IgD-negative memory B cell (primary cell): Measurements from ENCODE around the gene CACHD1. TPM values are rescaled to one million over a fixed set of nuclear protein-coding genes. Genes with fewer than 3 reads are reported as not detected.

ENCODE experiments used
- H3K27ac Mint-ChIP-seq, 3 donors: one replicate each; pipeline ENCODE4 v1.8.0; 2020 to 2022; ENCODE audit warnings: mild to moderate bottlenecking in 3 of 3, mixed read lengths in 3 of 3, moderate library complexity in 1 of 3
- H3K27me3 Mint-ChIP-seq: one replicate; pipeline ENCODE4 v1.8.0; 2021; ENCODE audit warnings: mixed read lengths
- H3K36me3 Mint-ChIP-seq: one replicate; pipeline ENCODE4 v1.8.0; 2020; ENCODE audit warnings: mild to moderate bottlenecking, mixed read lengths
- H3K4me1 Mint-ChIP-seq, 3 donors: one replicate each; pipeline ENCODE4 v1.8.0; 2020 to 2022; ENCODE audit warnings: mixed read lengths in 3 of 3, mild to moderate bottlenecking in 1 of 3
- H3K4me3 Mint-ChIP-seq, 4 donors: one replicate each; pipeline ENCODE4 v1.8.0; 2020 to 2022; ENCODE audit warnings: mild to moderate bottlenecking in 4 of 4, mixed read lengths in 4 of 4, moderate library complexity in 3 of 4
- H3K9me3 Mint-ChIP-seq, 3 donors: one replicate each; pipeline ENCODE4 v1.8.0; 2020 to 2021; ENCODE audit warnings: mixed read lengths in 3 of 3, mild to moderate bottlenecking in 1 of 3
- polyA plus RNA-seq: library from polyadenylated mRNA; unstranded; fragments of 300-500 nt; fragmentation: Illumina TruSeq; gene quantifications from one replicate; pipeline ENCODE4 v1.2.3, GENCODE V29; 2021

The CACHD1 gene
- polyA plus RNA-seq, 1 donor from 2014 or later = 0.08 TPM

DNA sequence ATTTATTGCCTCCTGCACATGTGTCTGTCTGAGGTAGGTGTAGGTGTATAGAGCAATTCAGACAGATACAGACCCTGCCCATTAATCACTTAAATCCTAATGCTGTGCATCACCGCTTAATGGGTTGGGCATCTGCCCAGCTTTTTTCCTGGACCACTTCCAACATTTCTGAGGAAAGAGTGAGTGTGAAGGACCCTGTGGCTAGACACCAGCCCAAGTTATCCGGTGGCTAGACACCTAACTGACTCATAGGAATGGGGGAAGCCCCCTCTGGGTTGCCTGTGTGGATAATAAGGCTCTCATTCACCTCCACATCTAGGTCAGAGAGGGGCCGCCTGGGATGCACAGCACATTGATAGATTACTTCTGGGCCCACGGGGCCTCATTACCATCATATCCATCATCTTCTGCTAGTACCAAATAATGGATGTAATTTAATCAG lies 153.8 kb downstream of the CACHD1 start:
- no peak overlapping the region for H3K27ac Mint-ChIP-seq

DNA sequence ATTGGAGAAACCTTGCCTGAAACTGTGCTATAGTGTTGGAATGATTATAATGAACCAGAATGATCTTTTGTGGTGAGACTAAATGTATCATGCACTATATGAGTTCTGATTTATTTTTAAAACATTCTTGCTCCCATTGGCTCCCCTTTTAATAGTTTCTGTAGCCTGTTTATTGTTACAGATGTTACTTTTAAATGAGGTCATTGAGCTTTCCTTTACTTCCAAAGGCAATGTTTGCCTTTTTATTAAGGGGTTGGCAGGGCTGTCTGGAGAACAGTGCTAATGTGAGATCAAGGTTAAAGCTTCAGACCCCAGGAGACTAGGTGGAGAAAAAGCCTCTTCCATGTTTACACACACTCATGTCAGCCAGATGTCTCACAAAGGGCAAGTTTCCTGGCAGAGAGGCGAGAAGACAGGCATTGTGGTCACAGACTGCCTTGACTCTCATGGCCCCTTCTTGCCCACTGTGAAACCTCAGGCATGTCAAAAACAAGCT lies 154.3 kb downstream of the CACHD1 start:
- Mint-ChIP-seq H3K9me3 (no peaks in the 10 kb centered on the region), H3K4me3 (no peak overlapping the region), H3K27me3 (no peaks in the 10 kb centered on the region), H3K4me1 (no peaks in the 10 kb centered on the region), H3K27ac (no peak overlapping the region), H3K36me3 (no peaks in the 10 kb centered on the region)

More for the DNA sequence above, 153.8 kb downstream of the CACHD1 start:
- Mint-ChIP-seq H3K4me3 (no peak overlapping the region), H3K27me3 (no peaks in the 10 kb centered on the region), H3K4me1 (no peaks in the 10 kb centered on the region), H3K9me3 (no peaks in the 10 kb centered on the region), H3K36me3 (no peaks in the 10 kb centered on the region)

DNA sequence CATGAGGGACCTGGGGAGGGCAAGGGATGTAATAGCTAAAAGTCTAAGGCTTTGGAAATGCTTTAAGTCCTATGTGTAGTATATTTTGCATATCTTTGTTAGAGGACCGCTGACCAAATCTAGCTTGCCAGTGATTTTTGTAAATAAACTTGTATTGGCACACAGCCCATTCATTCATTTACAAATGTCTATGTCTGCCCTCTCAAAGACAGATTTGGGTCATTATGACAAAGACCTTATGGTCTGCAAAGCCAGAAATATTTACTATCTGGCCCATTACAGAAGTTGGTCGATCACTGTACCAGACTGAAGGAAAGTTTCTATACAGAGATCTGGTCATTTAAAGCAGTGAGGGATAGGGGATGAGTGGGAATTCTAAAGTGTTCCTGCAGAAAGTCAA lies 154.9 kb downstream of the CACHD1 start:
- Mint-ChIP-seq H3K4me1 (no peaks in the 10 kb centered on the region), H3K27ac (no peak overlapping the region), H3K9me3 (no peaks in the 10 kb centered on the region), H3K27me3 (no peaks in the 10 kb centered on the region), H3K36me3 (no peaks in the 10 kb centered on the region), H3K4me3 (no peak overlapping the region)

DNA sequence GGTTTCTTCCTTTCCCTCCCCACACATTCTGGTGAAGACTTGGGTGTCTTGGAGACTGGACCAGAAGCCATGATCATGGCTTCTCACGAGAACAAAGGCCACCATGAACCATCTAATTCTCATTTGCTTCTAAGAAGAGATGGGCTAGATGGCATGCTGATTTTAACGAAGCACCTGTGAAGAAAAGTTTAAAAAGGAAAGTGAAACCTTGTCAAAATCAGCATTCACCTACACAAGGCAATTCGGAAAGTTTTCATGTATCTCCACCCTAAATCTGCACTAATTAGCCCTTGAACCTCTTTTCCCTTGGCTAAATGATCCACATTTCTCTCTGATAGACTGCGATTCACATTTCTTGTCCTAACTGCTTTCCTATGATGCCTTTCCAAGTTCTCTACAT lies 160.7 kb downstream of the CACHD1 start:
- H3K4me3 Mint-ChIP-seq = no peak overlapping the region
- H3K27me3 Mint-ChIP-seq = peaks cover 6% of the 10 kb centered on the region
- H3K27ac Mint-ChIP-seq = no peak overlapping the region
- H3K9me3 Mint-ChIP-seq = no peaks in the 10 kb centered on the region
- peaks cover 4 to 8% (median 8%) of the 10 kb centered on the region in 3 donors for H3K4me1 Mint-ChIP-seq
- H3K36me3 Mint-ChIP-seq = no peaks in the 10 kb centered on the region

DNA sequence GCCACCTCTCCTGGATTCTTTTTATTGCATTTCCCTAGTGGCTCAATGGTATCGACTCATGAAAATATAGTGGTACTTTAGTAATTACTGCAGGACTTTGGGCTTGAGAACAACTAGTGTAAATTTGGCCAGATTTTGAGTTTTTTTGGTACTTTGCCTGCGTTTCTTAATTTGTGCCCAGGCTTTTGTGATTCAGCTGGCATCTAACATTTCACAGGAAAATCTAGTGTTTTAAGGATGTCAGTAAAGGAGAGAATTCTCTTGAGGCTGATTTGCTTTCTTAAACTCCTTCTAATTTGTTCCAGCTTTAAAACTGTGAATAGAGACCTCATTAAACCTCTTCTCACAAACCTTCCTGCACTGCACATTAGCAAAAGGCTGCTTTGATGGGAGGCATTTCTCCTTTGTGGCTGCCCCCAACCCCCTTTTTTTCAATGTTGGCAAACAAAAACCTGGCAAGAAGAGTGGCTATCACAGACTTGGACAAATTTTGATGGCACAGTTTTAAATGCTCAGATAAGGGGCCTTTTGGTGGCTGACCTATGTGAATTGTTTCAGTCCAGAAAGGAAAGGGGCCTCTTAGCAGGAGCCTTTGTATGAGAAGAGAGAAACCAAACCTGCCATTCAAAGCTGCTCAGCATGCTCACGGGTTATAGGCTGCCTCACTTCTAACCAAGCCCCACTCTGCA lies 161.6 kb downstream of the CACHD1 start:
- H3K27ac Mint-ChIP-seq = no peak overlapping the region
- H3K27me3 Mint-ChIP-seq = peaks cover 6% of the 10 kb centered on the region
- no peaks in the 10 kb centered on the region for H3K36me3 Mint-ChIP-seq
- peaks cover 4 to 8% (median 8%) of the 10 kb centered on the region in 3 donors for H3K4me1 Mint-ChIP-seq
- no peaks in the 10 kb centered on the region for H3K9me3 Mint-ChIP-seq
- no peak overlapping the region for H3K4me3 Mint-ChIP-seq

DNA sequence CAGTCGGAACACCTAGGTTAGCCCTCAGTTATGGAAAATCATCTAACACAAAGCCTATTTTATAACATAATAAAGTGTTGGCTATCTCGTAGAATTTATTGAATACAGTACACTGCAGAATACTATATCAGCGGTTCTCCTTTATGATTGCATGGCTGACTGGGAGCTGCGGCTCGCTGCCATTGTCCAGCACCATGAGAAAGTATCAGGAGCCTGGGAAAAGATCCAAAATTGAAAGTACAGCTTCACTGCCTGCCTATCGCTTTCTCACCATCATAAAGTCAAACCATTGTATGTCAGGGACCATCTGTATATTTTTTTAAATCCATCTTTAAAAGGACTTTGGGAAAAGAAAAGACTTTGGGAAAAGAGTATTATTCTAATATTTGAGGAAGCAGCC lies 163.0 kb downstream of the CACHD1 start:
- Mint-ChIP-seq H3K4me3 (no peak overlapping the region), H3K27ac (no peak overlapping the region), H3K4me1 (peaks cover 4 to 8% (median 8%) of the 10 kb centered on the region in 3 donors), H3K9me3 (no peaks in the 10 kb centered on the region), H3K36me3 (no peaks in the 10 kb centered on the region), H3K27me3 (peaks cover 6% of the 10 kb centered on the region)

DNA sequence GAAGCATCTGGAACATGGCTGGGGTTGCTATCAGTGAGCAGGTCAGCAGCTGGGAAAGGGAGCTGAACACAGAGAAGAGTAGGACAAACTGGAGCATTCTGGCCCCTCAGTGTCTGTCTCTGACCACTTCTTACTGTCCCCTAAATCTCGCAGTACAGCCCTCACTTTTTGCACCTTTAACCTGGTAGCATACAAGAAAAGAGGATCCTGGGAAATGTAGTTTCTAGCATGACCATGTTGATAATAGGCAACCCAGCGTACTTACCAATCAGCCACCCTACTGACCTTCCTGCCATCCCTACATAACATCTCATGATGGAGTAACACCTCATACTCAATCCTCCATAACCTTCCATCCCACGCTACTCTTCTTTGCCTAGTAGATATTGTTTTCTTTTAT lies 175.8 kb downstream of the CACHD1 start:
- Mint-ChIP-seq H3K27ac (no peak overlapping the region), H3K4me1 (peaks cover 0 to 3% (median 0%) of the 10 kb centered on the region in 3 donors), H3K27me3 (peaks cover 5% of the 10 kb centered on the region), H3K36me3 (no peaks in the 10 kb centered on the region), H3K9me3 (no peaks in the 10 kb centered on the region), H3K4me3 (no peak overlapping the region)

DNA sequence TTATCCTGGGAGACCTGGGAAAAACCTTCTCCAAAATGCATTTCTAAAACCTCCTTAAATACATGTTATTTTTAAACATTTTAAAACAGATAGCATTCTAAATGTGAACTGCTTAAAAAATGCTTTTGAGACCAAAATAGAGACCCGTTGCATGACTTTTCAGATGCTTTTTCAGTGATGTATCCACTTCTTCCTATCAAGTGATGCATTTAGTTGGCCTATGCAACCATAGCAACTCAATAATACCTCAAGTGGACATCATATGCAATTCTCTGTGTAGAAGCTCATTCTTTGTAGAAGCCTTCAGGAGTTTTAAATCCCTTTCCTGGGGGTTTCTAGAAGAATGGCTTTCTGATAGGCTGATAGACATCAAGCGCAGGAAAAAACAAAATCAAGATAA lies 180.5 kb downstream of the CACHD1 start:
- Mint-ChIP-seq H3K4me1 (peaks cover 0 to 3% (median 0%) of the 10 kb centered on the region in 3 donors), H3K4me3 (no peak overlapping the region), H3K9me3 (peaks cover 0 to 3% (median 0%) of the 10 kb centered on the region in 3 donors), H3K36me3 (no peaks in the 10 kb centered on the region), H3K27me3 (peaks cover 14% of the 10 kb centered on the region), H3K27ac (no peak overlapping the region)

DNA sequence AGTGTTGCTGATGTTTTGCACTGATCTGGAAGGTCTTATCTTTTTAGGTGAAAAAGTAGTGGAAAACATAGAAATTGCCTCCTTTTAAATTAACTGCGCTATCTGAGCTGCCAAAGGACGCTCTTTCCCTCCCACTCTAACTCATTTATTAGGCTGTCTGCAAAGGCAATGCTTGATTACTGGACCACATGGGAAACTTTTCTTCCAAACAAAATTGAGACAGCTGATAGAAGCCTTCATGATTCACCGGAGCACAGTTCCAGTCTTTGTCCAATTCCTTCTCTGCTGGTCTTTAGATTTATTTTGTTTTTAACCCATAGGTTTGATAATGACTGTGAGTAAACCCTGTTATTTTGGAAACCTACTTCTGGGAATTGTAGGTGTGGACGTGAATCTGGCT lies 181.9 kb downstream of the CACHD1 start:
- Mint-ChIP-seq H3K4me1 (no peaks in the 10 kb centered on the region), H3K27me3 (peaks cover 14% of the 10 kb centered on the region), H3K4me3 (no peak overlapping the region), H3K36me3 (no peaks in the 10 kb centered on the region), H3K27ac (no peak overlapping the region), H3K9me3 (peaks cover 0 to 3% (median 0%) of the 10 kb centered on the region in 3 donors)

DNA sequence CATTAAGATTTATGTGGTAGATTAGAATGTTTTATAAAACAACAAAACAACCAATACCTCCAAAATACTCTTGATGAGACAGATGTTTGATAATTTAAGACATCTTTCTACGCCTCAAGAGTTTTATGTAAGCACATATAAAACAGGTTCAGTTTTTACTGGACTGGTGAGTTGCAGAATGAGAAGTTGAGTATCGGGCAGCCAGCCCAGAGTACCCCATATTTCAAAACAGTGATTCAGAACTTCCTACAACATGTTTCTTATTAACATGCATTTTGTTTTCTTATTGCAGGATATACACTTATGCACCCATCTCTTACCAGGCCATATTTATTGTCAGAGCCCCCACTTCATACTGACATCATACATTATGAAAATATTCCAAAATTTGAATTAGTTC lies 183.5 kb downstream of the CACHD1 start:
- no peaks in the 10 kb centered on the region for H3K36me3 Mint-ChIP-seq
- H3K27ac Mint-ChIP-seq = no peak overlapping the region
- H3K27me3 Mint-ChIP-seq = peaks cover 10% of the 10 kb centered on the region
- no peaks in the 10 kb centered on the region for H3K4me1 Mint-ChIP-seq
- peaks cover 0 to 3% (median 0%) of the 10 kb centered on the region in 3 donors for H3K9me3 Mint-ChIP-seq
- H3K4me3 Mint-ChIP-seq = no peak overlapping the region

DNA sequence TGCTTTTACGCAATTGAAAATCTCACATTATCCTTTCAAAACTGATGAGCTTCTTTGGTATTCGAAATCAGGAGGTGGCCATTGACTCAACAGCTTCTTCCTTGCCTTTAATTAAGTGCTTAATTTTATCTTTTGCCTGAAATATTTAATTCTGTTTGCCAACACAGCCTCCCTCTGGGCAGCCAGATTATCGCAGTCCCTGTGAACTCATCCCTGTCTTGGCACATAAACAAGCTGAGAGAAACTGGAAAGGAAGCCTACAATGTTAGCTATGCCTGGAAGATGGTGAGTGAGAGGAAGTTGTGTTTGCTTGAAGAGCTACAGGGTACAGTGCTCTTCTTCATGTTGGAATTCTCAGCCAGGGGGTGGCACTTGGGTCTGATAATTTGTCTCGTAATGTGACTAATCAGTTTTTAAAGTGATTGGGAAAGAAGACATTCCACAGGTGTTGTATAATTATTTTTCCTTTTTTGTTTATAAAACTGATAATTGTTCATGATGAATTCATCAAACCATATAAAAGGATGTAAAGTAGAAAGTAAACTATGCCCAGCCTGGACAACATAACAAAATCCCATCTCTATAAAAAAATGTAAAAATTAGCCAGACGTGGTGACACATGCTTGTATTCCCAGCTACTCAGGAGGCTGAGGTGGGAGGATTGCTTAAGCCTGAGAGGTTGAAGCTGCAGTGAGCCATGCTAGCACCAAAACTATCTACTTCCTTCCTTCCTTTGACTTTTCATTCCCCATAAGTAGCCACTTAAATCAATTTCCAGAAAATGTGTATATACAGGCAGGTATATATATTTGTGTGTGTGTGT lies 184.8 kb downstream of the CACHD1 start:
- peaks cover 10% of the 10 kb centered on the region for H3K27me3 Mint-ChIP-seq
- H3K4me3 Mint-ChIP-seq = no peak overlapping the region
- no peak overlapping the region for H3K27ac Mint-ChIP-seq
- no peaks in the 10 kb centered on the region for H3K36me3 Mint-ChIP-seq
- H3K4me1 Mint-ChIP-seq = no peaks in the 10 kb centered on the region
- peaks cover 0 to 3% (median 0%) of the 10 kb centered on the region in 3 donors for H3K9me3 Mint-ChIP-seq

DNA sequence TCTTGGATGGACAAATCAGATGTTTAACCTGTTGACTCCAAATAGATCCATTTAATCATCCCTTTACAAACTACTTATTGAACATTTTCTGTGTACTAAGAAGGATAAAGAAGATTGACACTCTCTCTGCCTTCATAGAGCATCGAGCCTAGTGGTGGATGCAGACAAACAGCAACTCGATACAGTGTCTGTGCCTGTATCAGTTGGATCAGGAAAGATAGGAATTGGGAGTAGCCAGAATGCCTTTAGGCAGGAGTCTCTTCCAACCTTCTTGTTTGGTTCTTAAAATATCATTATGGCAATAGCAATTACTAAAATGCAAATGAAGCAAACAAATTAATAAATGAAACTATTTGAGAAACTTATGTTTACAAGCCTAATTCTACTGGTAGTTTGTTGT lies 185.9 kb downstream of the CACHD1 start:
- Mint-ChIP-seq H3K9me3 (peaks cover 0 to 3% (median 0%) of the 10 kb centered on the region in 3 donors), H3K27ac (no peak overlapping the region), H3K27me3 (peaks cover 10% of the 10 kb centered on the region), H3K4me3 (no peak overlapping the region), H3K36me3 (no peaks in the 10 kb centered on the region), H3K4me1 (no peaks in the 10 kb centered on the region)

DNA sequence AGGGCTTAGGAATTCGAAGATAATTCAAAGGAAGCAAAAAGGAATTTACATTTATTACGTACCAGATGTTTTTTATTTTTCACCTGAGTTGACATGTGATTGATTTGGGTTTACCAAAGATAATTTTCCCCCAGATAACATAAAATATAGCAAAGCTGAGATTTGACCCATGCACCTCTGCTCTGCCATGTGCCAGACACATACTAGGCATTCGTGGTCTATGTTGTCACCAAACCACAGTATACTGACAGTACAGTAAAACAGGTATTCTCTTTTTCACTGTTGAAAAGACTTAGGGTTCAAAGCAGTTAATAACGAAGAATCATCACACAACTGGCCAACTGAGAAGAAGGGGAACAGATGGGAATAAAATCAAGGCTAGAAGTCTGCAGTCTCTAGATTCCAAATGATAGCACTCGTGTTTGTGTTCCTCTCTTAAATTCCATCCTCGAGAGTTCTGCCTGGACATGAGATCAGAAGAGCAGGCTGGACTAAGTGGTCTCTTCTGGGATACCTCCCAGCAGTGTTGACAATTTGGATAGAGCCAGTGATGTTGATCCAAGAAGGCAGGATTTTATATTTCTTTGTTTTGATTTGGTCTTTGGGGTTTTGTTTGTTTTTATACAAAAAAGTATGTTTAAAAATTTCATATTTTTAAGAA lies 189.7 kb downstream of the CACHD1 start:
- H3K4me1 Mint-ChIP-seq = no peaks in the 10 kb centered on the region
- H3K36me3 Mint-ChIP-seq = no peaks in the 10 kb centered on the region
- no peak overlapping the region for H3K27ac Mint-ChIP-seq
- no peak overlapping the region for H3K4me3 Mint-ChIP-seq
- no peaks in the 10 kb centered on the region for H3K9me3 Mint-ChIP-seq
- no peaks in the 10 kb centered on the region for H3K27me3 Mint-ChIP-seq

DNA sequence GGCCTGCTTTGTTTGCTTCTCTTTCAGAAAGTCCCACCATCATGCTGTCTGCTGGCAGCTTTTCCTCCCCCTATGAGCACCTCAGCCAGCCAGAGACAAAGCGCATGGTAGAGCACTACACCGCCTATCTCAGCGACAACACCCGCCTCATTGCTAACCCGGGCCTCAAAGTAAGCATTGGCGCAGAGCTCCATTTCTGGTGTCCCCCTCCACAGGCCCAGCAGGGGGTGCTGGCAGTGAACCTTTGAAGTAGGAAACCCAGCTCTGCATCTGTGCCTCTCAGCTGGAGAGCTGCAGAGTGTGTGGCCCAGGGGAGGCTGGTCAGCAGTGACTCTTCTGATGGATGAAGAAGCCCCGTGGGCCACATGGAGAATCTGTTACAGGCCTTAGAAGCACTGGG lies 193.7 kb downstream of the CACHD1 start:
- Mint-ChIP-seq H3K27ac (no peak overlapping the region), H3K36me3 (no peaks in the 10 kb centered on the region), H3K4me1 (no peaks in the 10 kb centered on the region), H3K9me3 (no peaks in the 10 kb centered on the region), H3K27me3 (peaks cover 2% of the 10 kb centered on the region), H3K4me3 (no peak overlapping the region)

DNA sequence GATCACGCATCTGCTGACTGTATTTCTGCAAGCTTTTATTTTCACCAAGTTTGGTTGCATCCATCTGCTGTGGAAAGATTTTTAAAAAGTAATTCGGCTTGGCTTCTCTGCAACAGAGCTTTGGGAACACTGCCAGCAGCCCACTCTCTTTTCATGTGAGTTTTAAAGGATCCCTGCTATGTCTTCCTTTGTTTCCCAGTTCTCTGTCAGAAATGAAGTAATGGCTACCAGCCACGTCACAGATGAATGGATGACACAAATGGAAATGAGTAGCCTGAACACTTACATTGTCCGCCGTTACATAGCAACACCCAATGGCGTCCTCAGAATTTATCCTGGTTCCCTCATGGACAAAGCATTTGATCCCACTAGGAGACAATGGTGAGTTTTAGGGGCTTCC lies 194.4 kb downstream of the CACHD1 start:
- H3K27me3 Mint-ChIP-seq = peaks cover 2% of the 10 kb centered on the region
- H3K4me3 Mint-ChIP-seq = no peak overlapping the region
- H3K36me3 Mint-ChIP-seq = no peaks in the 10 kb centered on the region
- no peaks in the 10 kb centered on the region for H3K9me3 Mint-ChIP-seq
- H3K27ac Mint-ChIP-seq = no peak overlapping the region
- H3K4me1 Mint-ChIP-seq = no peaks in the 10 kb centered on the region
